Cardiac muscle cell (in vitro differentiated cells and primary cell): ENCODE data around the gene ZNF329. TPM values are rescaled to one million over a fixed set of nuclear protein-coding genes. Genes with fewer than 3 reads are reported as not detected.

Experiments
- DNase-seq, 2 donors: peaks; one replicate each; pipeline versions ENCODE4 v3.0.0 to v3.0.0-alpha.2; 2010 to 2017; ENCODE audit warnings: low read depth in 1 of 2, low spot score in 1 of 2
- H3K27ac ChIP-seq: fragments of 200-600 bp; sonication (generic); 2 replicates; pipeline ENCODE4 v1.5.1; 2016
- H3K27me3 ChIP-seq: fragments of 200-600 bp; sonication (generic); 2 replicates; pipeline ENCODE4 v1.6.0; 2016; ENCODE audit warnings: control low read depth
- H3K36me3 ChIP-seq: fragments of 200-600 bp; sonication (generic); 2 replicates; pipeline ENCODE4 v1.5.1; 2016; ENCODE audit warnings: control low read depth
- H3K4me1 ChIP-seq: fragments of 200-600 bp; sonication (generic); 2 replicates; pipeline ENCODE4 v1.8.1; 2017; ENCODE audit warnings: low read depth, mild to moderate bottlenecking, mixed run types
- H3K4me3 ChIP-seq: fragments of 200-600 bp; sonication (generic); 2 replicates; pipeline ENCODE4 v1.5.1; 2016; ENCODE audit warnings: mild to moderate bottlenecking
- H3K9me3 ChIP-seq: fragments of 200-600 bp; sonication (generic); 2 replicates; pipeline ENCODE4 v1.5.1; 2017; ENCODE audit warnings: low read depth, mild to moderate bottlenecking, control low read depth
- CTCF ChIP-seq: IDR thresholded peaks from 2 replicates; pipeline ENCODE4 v1.5.1; 2012; ENCODE audit warnings: low read depth, mild to moderate bottlenecking, low read length
- polyA plus RNA-seq: library from polyadenylated mRNA; unstranded; fragments of >200 nt; fragmentation: Nextera tagmentation; extraction: Ambion mirVana; gene quantifications from 2 replicates; pipeline ENCODE4 v1.2.1, GENCODE V29; 2016
- total RNA-seq: library from RNA; depleted of rRNA; stranded (reverse); fragments of >200 nt; gene quantifications from 2 replicates; pipeline ENCODE4 v1.2.3, GENCODE V29; 2016

ZNF329 gene
- total and polyA plus RNA-seq, 2 experiments from 2014 or later = 5.2 to 29.6 TPM

DNA sequence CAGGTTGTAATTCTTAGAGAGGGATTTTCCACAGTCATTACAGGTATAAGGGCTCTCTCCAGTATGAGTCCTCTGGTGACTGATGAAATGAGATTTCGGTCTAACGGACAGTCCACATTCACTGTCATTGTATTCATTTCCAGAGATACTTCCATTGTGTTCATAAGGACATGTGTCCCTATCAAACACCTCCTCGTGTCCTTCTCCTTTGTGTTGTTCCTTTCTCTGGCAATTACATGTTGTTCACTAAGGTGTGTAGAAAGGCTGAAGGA lies 42.1 kb downstream of the ZNF329 start:
- TF ChIP-seq CTCF = no peak
- Histone ChIP-seq H3K4me3 (no peak overlapping the region), H3K36me3 (no peaks in the 10 kb centered on the region)

GRCh38 chr19:58107778-58108545 lies 42.6 kb downstream of the ZNF329 start:
- Histone ChIP-seq H3K27me3 (no peaks in the 10 kb centered on the region), H3K4me3 (no peak overlapping the region), H3K4me1 (no peaks in the 10 kb centered on the region), H3K36me3 (no peaks in the 10 kb centered on the region), H3K9me3 (no peaks in the 10 kb centered on the region), H3K27ac (no peak overlapping the region)
- TF ChIP-seq CTCF = no peak
- DNase-seq = no peak

More for the DNA sequence above, 42.1 kb downstream of the ZNF329 start:
- H3K27me3 ChIP-seq = no peaks in the 10 kb centered on the region
- DNase-seq = no peak
- H3K9me3 ChIP-seq = no peaks in the 10 kb centered on the region
- no peaks in the 10 kb centered on the region for H3K4me1 ChIP-seq
- no peak overlapping the region for H3K27ac ChIP-seq

DNA sequence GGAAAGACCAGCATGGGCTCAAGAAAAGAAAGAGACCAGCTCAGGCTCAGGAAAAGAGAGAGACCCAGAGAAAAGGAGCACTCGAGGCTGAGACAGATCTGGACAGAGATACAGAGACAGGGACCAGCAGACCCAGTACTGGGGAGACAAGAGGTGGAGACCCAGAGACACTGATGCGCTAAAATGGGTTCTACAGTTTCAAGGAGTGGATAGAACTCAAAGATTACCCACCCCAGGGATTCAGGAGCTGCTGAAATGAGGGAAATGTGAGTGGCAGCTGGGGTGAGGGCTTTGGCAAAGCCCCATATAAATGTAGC lies 51.9 kb downstream of the ZNF329 start:
- no peak for DNase-seq
- Histone ChIP-seq H3K4me3 (peak overlapping the region; percentile 69), H3K36me3 (no peaks in the 10 kb centered on the region), H3K9me3 (no peaks in the 10 kb centered on the region), H3K27me3 (no peaks in the 10 kb centered on the region), H3K27ac (peak overlapping the region; percentile 74), H3K4me1 (no peaks in the 10 kb centered on the region)
- no peak for TF ChIP-seq CTCF

- no peaks in the 10 kb centered on the region for H3K36me3 ChIP-seq
- no peak for TF ChIP-seq CTCF
- no peaks in the 10 kb centered on the region for H3K4me1 ChIP-seq
- DNase-seq = peak; percentile 98 to 99
- H3K27me3 ChIP-seq = no peaks in the 10 kb centered on the region
- H3K4me3 ChIP-seq = peak within 1 kb of the TSS; percentile 69
- peak within 1 kb of the TSS; percentile 74 for H3K27ac ChIP-seq
- no peaks in the 10 kb centered on the region for H3K9me3 ChIP-seq
These were observed 52.6 kb downstream of the ZNF329 start, which contains the start of gene ZSCAN18 for GRCh38 chr19:58097781-58098681. ZSCAN18 (minus strand) TSS chr19:58098231; CDS start chr19:58090267, 7,964 bp downstream.

GRCh38 chr19:58097349-58097748 lies 53.2 kb downstream of the ZNF329 start:
- Histone ChIP-seq H3K4me3 (peak overlapping the region; percentile 69), H3K27me3 (no peaks in the 10 kb centered on the region), H3K4me1 (no peaks in the 10 kb centered on the region), H3K36me3 (no peaks in the 10 kb centered on the region), H3K27ac (no peak overlapping the region), H3K9me3 (no peaks in the 10 kb centered on the region)
- no peak for DNase-seq
- TF ChIP-seq CTCF = no peak
